HepG2 (cell line): ENCODE data around the gene MYBPC2. TPM values are rescaled to one million over a fixed set of nuclear protein-coding genes. Genes with fewer than 3 reads are reported as not detected.

Source experiments
- EZH2 ChIP-seq: conservative IDR thresholded peaks from 2 replicates; pipeline ENCODE4 v1.6.1; 2012; ENCODE audit warnings: mild to moderate bottlenecking, low read depth, low read length, moderate library complexity
- FOXJ3 ChIP-seq: sonication (generic); formaldehyde crosslinking; IDR thresholded peaks from 2 replicates; pipeline ENCODE4 v1.4.0; 2020; ENCODE audit warnings: missing genetic modification reagents, mild to moderate bottlenecking, borderline replicate concordance
- GFI1 ChIP-seq: sonication (generic); formaldehyde crosslinking; IDR thresholded peaks from 2 replicates; pipeline ENCODE4 v1.5.0; 2020; ENCODE audit warnings: missing genetic modification reagents, mild to moderate bottlenecking, borderline replicate concordance
- GMEB2 ChIP-seq: IDR thresholded peaks from 2 replicates; pipeline ENCODE4 v1.6.1; 2016; ENCODE audit warnings: missing biosample characterization, missing genetic modification reagents, low read depth
- JDP2 ChIP-seq: sonication (generic); formaldehyde crosslinking; IDR thresholded peaks from 2 replicates; pipeline ENCODE4 v1.8.1; 2022; ENCODE audit warnings: missing genetic modification reagents, borderline replicate concordance
- KDM5A ChIP-seq: fragments of 200-600 bp; sonication (generic); IDR thresholded peaks from 2 replicates; pipeline ENCODE4 v1.7.0; 2018; ENCODE audit warnings: antibody characterized with exemption, mild to moderate bottlenecking, low read length, borderline replicate concordance
- ONECUT2 ChIP-seq: sonication (generic); formaldehyde crosslinking; IDR thresholded peaks from 2 replicates; pipeline ENCODE4 v1.4.0; 2020; ENCODE audit warnings: missing genetic modification reagents
- RERE ChIP-seq: IDR thresholded peaks from 2 replicates; pipeline ENCODE4 v1.6.1; 2016; ENCODE audit warnings: low read depth, missing genetic modification reagents, missing compliant biosample characterization
- RXRB ChIP-seq: IDR thresholded peaks from 2 replicates; pipeline ENCODE4 v1.6.1; 2016; ENCODE audit warnings: borderline replicate concordance, missing genetic modification reagents, missing compliant biosample characterization
- ZFP41 ChIP-seq: sonication (generic); formaldehyde crosslinking; IDR thresholded peaks from 2 replicates; pipeline ENCODE4 v1.4.0; 2020; ENCODE audit warnings: mild to moderate bottlenecking, missing genetic modification reagents, borderline replicate concordance
- ZNF251 ChIP-seq: sonication (generic); formaldehyde crosslinking; IDR thresholded peaks from 2 replicates; pipeline ENCODE4 v1.9.0; 2021; ENCODE audit warnings: mild to moderate bottlenecking, missing genetic modification reagents
- ZNF317 ChIP-seq: sonication (generic); formaldehyde crosslinking; IDR thresholded peaks from 2 replicates; pipeline ENCODE4 v1.5.0; 2020; ENCODE audit warnings: mild to moderate bottlenecking, missing genetic modification reagents
- polyA plus RNA-seq, 8 experiments: library from polyadenylated mRNA; depleted of rRNA in 3 of 8; stranded (reverse) in 7 of 8; unstranded in 1 of 8; fragments of >200 nt; fragmentation: Illumina TruSeq in 4 of 8; extraction: Trizol in 4 of 8; gene quantifications; 2 replicates each; pipeline versions ENCODE4 v1.2.1 to v1.2.3, GENCODE V29; 2011 to 2016; ENCODE audit warnings: low read depth in 4 of 8, missing spikeins in 1 of 8, mixed read lengths in 1 of 8; ENCODE audit not compliant: insufficient read depth in 1 of 8
- total RNA-seq, 5 experiments: library from RNA; depleted of rRNA; stranded (reverse); fragments of >200 nt; fragmentation: Illumina TruSeq; extraction: Trizol; gene quantifications; 2 replicates each; pipeline ENCODE4 v1.2.3, GENCODE V29; 2016; ENCODE audit warnings: low read depth in 1 of 5
- TF ChIP-seq, protein P1 (sequence below): sonication (generic); formaldehyde crosslinking; IDR thresholded peaks from 2 replicates; pipeline ENCODE4 v1.8.1; 2023; ENCODE audit warnings: mild to moderate bottlenecking, inconsistent platforms, moderate library complexity, missing genetic modification reagents, borderline replicate concordance
- TF ChIP-seq, protein P2 (sequence below): IDR thresholded peaks from 2 replicates; pipeline ENCODE4 v1.6.1; 2018; ENCODE audit warnings: missing genetic modification reagents, mild to moderate bottlenecking, missing compliant biosample characterization
- TF ChIP-seq, protein P3 (sequence below): sonication (generic); formaldehyde crosslinking; IDR thresholded peaks from 2 replicates; pipeline ENCODE4 v1.4.0; 2020; ENCODE audit warnings: mild to moderate bottlenecking, low read depth, missing genetic modification reagents
- TF ChIP-seq, protein P4 (sequence below): IDR thresholded peaks from 2 replicates; pipeline ENCODE4 v1.6.1; 2016
- TF ChIP-seq, protein P5 (sequence below): sonication (generic); formaldehyde crosslinking; IDR thresholded peaks from 2 replicates; pipeline ENCODE4 v1.4.0; 2020; ENCODE audit warnings: missing genetic modification reagents

MYBPC2 gene
- total and polyA plus RNA-seq, 2 of the 13 experiments (the other 11 are each of a cell fraction or from before 2014, with no cell fraction given), result not detected

DNA sequence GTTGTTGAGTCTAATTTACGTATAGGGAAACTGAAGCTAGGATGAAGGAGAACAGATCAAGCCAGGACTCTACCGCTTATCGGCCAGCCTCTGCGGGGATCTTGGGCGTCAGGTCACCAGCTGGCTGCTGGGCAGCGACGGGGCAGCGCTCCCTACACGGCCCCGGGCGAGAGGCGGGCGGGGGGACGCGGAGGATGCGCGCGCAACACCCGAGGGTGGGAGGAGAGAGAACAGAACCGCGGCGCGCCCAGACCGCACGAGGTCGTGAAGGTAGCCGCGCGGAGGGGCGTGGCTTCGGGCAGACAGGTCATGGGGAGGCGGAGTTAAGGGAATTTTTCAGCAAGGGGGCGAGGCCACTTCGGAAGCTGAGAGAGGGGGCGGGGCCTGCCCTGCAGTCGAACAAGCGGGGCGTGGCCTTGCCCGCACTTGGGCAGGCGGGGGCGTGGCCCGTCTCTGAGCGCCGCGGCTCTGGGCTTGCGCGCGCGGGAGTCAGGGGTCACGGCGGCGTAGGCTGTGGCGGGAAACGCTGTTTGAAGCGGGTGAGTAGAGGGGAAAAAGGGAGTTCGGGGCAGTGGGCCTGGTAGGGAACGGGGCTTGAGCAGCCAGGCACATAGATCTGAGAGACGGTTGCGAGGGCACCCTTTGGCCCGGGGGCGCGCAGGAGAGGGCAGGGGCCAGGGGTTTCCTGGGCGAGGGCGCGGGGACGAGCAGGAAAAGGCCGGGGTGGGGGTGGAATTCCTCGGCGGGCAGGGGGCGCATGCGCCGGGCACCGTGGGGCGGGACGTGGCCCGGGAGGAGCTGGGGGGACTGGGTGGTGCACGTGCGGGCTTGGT, 48.6 kb upstream of the MYBPC2 start, which contains the start of gene POLD1 (continued):
- TF ChIP-seq KDM5A (peak; percentile 85; the same call in 1 of the 2 replicates), RXRB (CRISPR knock-in tag) (0 out of 2 replicates have a peak, but pooled peaks have one; percentile 25), GFI1 (CRISPR knock-in tag) (no peak), EZH2 (no peak), FOXJ3 (no peak), JDP2 (CRISPR knock-in tag) (no peak), RERE (CRISPR knock-in tag) (no peak), ZFP41 (CRISPR knock-in tag) (no peak), ZNF251 (CRISPR knock-in tag) (no peak), ZNF317 (CRISPR knock-in tag) (no peak), ONECUT2 (CRISPR knock-in tag) (no peak), GMEB2 (CRISPR knock-in tag) (peak; percentile 82)
- TF ChIP-seq, protein P1, sequence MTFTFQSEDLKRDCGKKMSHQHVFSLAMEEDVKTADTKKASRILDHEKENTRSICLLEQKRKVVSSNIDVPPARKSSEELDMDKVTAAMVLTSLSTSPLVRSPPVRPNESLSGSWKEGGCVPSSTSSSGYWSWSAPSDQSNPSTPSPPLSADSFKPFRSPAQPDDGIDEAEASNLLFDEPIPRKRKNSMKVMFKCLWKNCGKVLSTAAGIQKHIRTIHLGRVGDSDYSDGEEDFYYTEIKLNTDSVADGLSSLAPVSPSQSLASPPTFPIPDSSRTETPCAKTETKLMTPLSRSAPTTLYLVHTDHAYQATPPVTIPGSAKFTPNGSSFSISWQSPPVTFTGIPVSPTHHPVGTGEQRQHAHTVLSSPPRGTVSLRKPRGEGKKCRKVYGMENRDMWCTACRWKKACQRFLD (CRISPR knock-in tag), result peak; percentile 42; the same call in 1 of the 2 replicates
- TF ChIP-seq, protein P2, sequence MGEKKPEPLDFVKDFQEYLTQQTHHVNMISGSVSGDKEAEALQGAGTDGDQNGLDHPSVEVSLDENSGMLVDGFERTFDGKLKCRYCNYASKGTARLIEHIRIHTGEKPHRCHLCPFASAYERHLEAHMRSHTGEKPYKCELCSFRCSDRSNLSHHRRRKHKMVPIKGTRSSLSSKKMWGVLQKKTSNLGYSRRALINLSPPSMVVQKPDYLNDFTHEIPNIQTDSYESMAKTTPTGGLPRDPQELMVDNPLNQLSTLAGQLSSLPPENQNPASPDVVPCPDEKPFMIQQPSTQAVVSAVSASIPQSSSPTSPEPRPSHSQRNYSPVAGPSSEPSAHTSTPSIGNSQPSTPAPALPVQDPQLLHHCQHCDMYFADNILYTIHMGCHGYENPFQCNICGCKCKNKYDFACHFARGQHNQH, result peak; percentile 51
- TF ChIP-seq, protein P3, sequence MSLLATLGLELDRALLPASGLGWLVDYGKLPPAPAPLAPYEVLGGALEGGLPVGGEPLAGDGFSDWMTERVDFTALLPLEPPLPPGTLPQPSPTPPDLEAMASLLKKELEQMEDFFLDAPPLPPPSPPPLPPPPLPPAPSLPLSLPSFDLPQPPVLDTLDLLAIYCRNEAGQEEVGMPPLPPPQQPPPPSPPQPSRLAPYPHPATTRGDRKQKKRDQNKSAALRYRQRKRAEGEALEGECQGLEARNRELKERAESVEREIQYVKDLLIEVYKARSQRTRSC (CRISPR knock-in tag), result 0 out of 2 replicates have a peak, but pooled peaks have one; percentile 43
- TF ChIP-seq, protein P4, sequence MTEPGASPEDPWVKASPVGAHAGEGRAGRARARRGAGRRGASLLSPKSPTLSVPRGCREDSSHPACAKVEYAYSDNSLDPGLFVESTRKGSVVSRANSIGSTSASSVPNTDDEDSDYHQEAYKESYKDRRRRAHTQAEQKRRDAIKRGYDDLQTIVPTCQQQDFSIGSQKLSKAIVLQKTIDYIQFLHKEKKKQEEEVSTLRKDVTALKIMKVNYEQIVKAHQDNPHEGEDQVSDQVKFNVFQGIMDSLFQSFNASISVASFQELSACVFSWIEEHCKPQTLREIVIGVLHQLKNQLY, result no peak
- TF ChIP-seq, protein P5, sequence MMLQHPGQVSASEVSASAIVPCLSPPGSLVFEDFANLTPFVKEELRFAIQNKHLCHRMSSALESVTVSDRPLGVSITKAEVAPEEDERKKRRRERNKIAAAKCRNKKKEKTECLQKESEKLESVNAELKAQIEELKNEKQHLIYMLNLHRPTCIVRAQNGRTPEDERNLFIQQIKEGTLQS, result no peak
